Neural cell (in vitro differentiated cells): Measurements from ENCODE around the gene SLC51A. TPM values are rescaled to one million over a fixed set of nuclear protein-coding genes. Genes with fewer than 3 reads are reported as not detected.

Experiments
- H2AFZ ChIP-seq: fragments of 200-600, 300-800 bp; sonication (generic), shearing (Covaris generic); 2 replicates; pipeline ENCODE4 v1.6.0; 2014; ENCODE audit warnings: low read depth, mild to moderate bottlenecking, antibody characterized with exemption, low read length, moderate library complexity
- H3F3A ChIP-seq: fragments of 200-600 bp; shearing (Covaris generic); 2 replicates; pipeline ENCODE4 v1.6.1; 2016; ENCODE audit warnings: mild to moderate bottlenecking, moderate library complexity, mixed read lengths, antibody characterized with exemption, low read length; ENCODE audit not compliant: insufficient read depth, poor library complexity, severe bottlenecking
- H3K27ac ChIP-seq: fragments of 200-600, 300-800 bp; sonication (generic), shearing (Covaris generic); 2 replicates; pipeline ENCODE4 v1.5.1; 2014; ENCODE audit warnings: mild to moderate bottlenecking, low read length, moderate library complexity
- H3K27me3 ChIP-seq: fragments of 300-800, 200-600 bp; sonication (generic), shearing (Covaris generic); 2 replicates; pipeline ENCODE4 v1.6.0; 2014; ENCODE audit warnings: mild to moderate bottlenecking, low read depth, low read length, moderate library complexity; ENCODE audit not compliant: insufficient read depth
- H3K36me3 ChIP-seq: fragments of 300-800, 200-600 bp; sonication (generic), shearing (Covaris generic); 2 replicates; pipeline ENCODE4 v1.5.1; 2014; ENCODE audit warnings: mild to moderate bottlenecking, antibody characterized with exemption, low read length, moderate library complexity; ENCODE audit not compliant: insufficient read depth
- H3K4me2 ChIP-seq: fragments of 300-800, 200-600 bp; sonication (generic), shearing (Covaris generic); 2 replicates; pipeline ENCODE4 v1.6.0; 2014; ENCODE audit warnings: mild to moderate bottlenecking, low read length
- H3K4me3 ChIP-seq: fragments of 300-800, 200-600 bp; sonication (generic), shearing (Covaris generic); 2 replicates; pipeline ENCODE4 v1.5.1; 2014; ENCODE audit warnings: mild to moderate bottlenecking, low read length, moderate library complexity
- H3K79me2 ChIP-seq: fragments of 200-600 bp; shearing (Covaris generic); replicated peaks from 2 replicates; pipeline ENCODE4 v1.6.0; 2014; ENCODE audit warnings: mild to moderate bottlenecking, low read length, moderate library complexity; ENCODE audit not compliant: insufficient read depth
- H3K9ac ChIP-seq: fragments of 300-800, 200-600 bp; sonication (generic), shearing (Covaris generic); 2 replicates; pipeline ENCODE4 v1.6.1; 2016; ENCODE audit warnings: mild to moderate bottlenecking, low read length, mixed read lengths
- H3K9me2 ChIP-seq: fragments of 200-600 bp; shearing (Covaris generic); 2 replicates; pipeline ENCODE4 v1.6.1; 2016; ENCODE audit warnings: mild to moderate bottlenecking, low read length, mixed read lengths; ENCODE audit not compliant: insufficient read depth
- H3K9me3 ChIP-seq: fragments of 200-600, 300-800 bp; sonication (generic), shearing (Covaris generic); 2 replicates; pipeline ENCODE4 v1.6.1; 2016; ENCODE audit warnings: mild to moderate bottlenecking, mixed run types, low read length, moderate library complexity, mixed read lengths
- H4K20me1 ChIP-seq: fragments of 200-600 bp; shearing (Covaris generic); 2 replicates; pipeline ENCODE4 v1.6.1; 2016; ENCODE audit warnings: mild to moderate bottlenecking, mixed run types; ENCODE audit not compliant: insufficient read depth
- CTCF ChIP-seq: fragments of 450-650 bp; IDR thresholded peaks from 2 replicates; pipeline ENCODE4 v1.5.1; 2014; ENCODE audit warnings: antibody characterized with exemption, mild to moderate bottlenecking, moderate library complexity; ENCODE audit not compliant: poor library complexity, severe bottlenecking
- EP300 ChIP-seq: fragments of 450-650 bp; conservative IDR thresholded peaks from 2 replicates; pipeline ENCODE4 v1.6.1; 2014; ENCODE audit warnings: antibody characterized with exemption, mild to moderate bottlenecking, moderate library complexity; ENCODE audit not compliant: poor library complexity, severe bottlenecking
- EZH2 ChIP-seq: fragments of 200-600, 300-800 bp; shearing (Covaris generic), sonication (generic); IDR thresholded peaks from 2 replicates; pipeline ENCODE4 v1.6.1; 2014; ENCODE audit warnings: antibody characterized with exemption, low read length, borderline replicate concordance, mild to moderate bottlenecking; ENCODE audit not compliant: insufficient read depth, poor library complexity, severe bottlenecking
- MXI1 ChIP-seq: fragments of 450-650 bp; conservative IDR thresholded peaks from 2 replicates; pipeline ENCODE4 v1.6.1; 2014; ENCODE audit warnings: antibody characterized with exemption, mild to moderate bottlenecking; ENCODE audit not compliant: poor library complexity, severe bottlenecking
- POLR2AphosphoS5 ChIP-seq: IDR thresholded peaks from 2 replicates; pipeline ENCODE4 v1.6.1; 2012
- RAD21 ChIP-seq: fragments of 450-650 bp; conservative IDR thresholded peaks from 2 replicates; pipeline ENCODE4 v1.6.1; 2014; ENCODE audit warnings: antibody characterized with exemption, mild to moderate bottlenecking, moderate library complexity
- REST ChIP-seq: IDR thresholded peaks from 2 replicates; pipeline ENCODE4 v1.6.1; 2012; ENCODE audit warnings: borderline replicate concordance
- SMC3 ChIP-seq: fragments of 450-650 bp; conservative IDR thresholded peaks from 2 replicates; pipeline ENCODE4 v1.6.1; 2014; ENCODE audit warnings: antibody characterized with exemption, mild to moderate bottlenecking, moderate library complexity; ENCODE audit not compliant: poor library complexity
- TAF1 ChIP-seq: IDR thresholded peaks from 2 replicates; pipeline ENCODE4 v1.6.1; 2012; ENCODE audit warnings: low read depth
- polyA plus RNA-seq: library from polyadenylated mRNA; depleted of rRNA; stranded (reverse); fragments of >200 nt; gene quantifications from 2 replicates; pipeline ENCODE4 v1.2.3, GENCODE V29; 2014

The SLC51A gene
- polyA plus RNA-seq, 1 donor from 2014 or later: not detected

- no peaks in the 10 kb centered on the region for H3K79me2 ChIP-seq
- no peaks in the 10 kb centered on the region for H4K20me1 ChIP-seq
- H3K4me2 ChIP-seq: no peak overlapping the region
- TF ChIP-seq REST: no peak
- TF ChIP-seq RAD21: no peak
- no peak for TF ChIP-seq SMC3
- TF ChIP-seq CTCF: no peak
- TF ChIP-seq EP300: no peak
- TF ChIP-seq MXI1: no peak
- no peak for TF ChIP-seq TAF1
- TF ChIP-seq POLR2AphosphoS5: no peak
- TF ChIP-seq EZH2: no peak
- no peak overlapping the region for H3K27ac ChIP-seq
- no peak overlapping the region for H2AFZ ChIP-seq
- no peaks in the 10 kb centered on the region for H3K27me3 ChIP-seq
- no peak overlapping the region for H3K4me3 ChIP-seq
- H3F3A ChIP-seq: no peaks in the 10 kb centered on the region
- no peaks in the 10 kb centered on the region for H3K9me3 ChIP-seq
- H3K36me3 ChIP-seq: no peaks in the 10 kb centered on the region
- no peak overlapping the region for H3K9ac ChIP-seq
- H3K9me2 ChIP-seq: no peaks in the 10 kb centered on the region
These were observed 4.7 kb downstream of the SLC51A start for GRCh38 chr3:196220991-196221390.

- Histone ChIP-seq H3K4me3 (no peak overlapping the region), H2AFZ (no peak overlapping the region), H3F3A (no peaks in the 10 kb centered on the region), H4K20me1 (no peaks in the 10 kb centered on the region), H3K27me3 (no peaks in the 10 kb centered on the region), H3K4me2 (no peak overlapping the region), H3K27ac (no peak overlapping the region), H3K36me3 (no peaks in the 10 kb centered on the region), H3K9ac (no peak overlapping the region), H3K79me2 (no peaks in the 10 kb centered on the region), H3K9me2 (no peaks in the 10 kb centered on the region), H3K9me3 (no peaks in the 10 kb centered on the region)
- no peak for TF ChIP-seq CTCF
These were observed 6.7 kb downstream of the SLC51A start for GRCh38 chr3:196222876-196223595.
